Measurements from ENCODE around the gene TUBB. TPM values are rescaled to one million over a fixed set of nuclear protein-coding genes. Genes with fewer than 3 reads are reported as not detected.
"Not testable (repeated sequence)": the region's sequence is repeated elsewhere in the genome, so short reads cannot be mapped to it uniquely, and the experiment has no call there.

TUBB gene
- total RNA-seq, 3 donors from 2014 or later, result 189 to 269 (median 212) TPM

DNA sequence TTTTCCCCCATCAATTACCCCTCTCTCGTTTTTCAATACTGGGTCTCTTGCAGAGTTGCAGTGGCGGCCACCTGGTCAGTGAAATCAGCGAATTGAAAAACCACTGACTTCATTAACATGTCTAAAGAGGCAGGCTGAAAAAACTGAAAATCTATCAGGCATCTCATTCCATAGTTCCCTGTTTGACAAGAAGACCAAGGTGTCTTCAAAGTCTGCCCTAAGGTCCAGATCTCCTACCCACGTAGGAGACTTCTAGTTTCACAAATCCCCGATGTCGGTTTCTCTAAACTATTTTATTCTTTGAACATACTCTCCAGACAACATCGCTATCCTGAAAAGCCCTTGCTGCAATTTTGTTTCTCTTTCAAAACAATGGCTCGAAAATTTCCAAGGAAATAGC is 796 bp upstream of the TUBB start:
- Histone ChIP-seq H3K4me1 (peaks cover 0 to 14% of the 10 kb centered on the region in 2 donors), H3K4me3 (peak overlapping the region; percentile 67 to 94 (median 93)), H3K36me3 (no peaks in the 10 kb centered on the region), H3K27me3 (no peaks in the 10 kb centered on the region), H3K27ac (peak overlapping the region; percentile 69 to 88), H3K9me3 (no peaks in the 10 kb centered on the region)
- intact Hi-C loops (cut with DNase I; ENCODE audit: low total_unique reads), result no loop called here
- TF ChIP-seq POLR2AphosphoS5 (IDR thresholded peaks at IDR 0.05), result no peak
- TF ChIP-seq, protein P1, sequence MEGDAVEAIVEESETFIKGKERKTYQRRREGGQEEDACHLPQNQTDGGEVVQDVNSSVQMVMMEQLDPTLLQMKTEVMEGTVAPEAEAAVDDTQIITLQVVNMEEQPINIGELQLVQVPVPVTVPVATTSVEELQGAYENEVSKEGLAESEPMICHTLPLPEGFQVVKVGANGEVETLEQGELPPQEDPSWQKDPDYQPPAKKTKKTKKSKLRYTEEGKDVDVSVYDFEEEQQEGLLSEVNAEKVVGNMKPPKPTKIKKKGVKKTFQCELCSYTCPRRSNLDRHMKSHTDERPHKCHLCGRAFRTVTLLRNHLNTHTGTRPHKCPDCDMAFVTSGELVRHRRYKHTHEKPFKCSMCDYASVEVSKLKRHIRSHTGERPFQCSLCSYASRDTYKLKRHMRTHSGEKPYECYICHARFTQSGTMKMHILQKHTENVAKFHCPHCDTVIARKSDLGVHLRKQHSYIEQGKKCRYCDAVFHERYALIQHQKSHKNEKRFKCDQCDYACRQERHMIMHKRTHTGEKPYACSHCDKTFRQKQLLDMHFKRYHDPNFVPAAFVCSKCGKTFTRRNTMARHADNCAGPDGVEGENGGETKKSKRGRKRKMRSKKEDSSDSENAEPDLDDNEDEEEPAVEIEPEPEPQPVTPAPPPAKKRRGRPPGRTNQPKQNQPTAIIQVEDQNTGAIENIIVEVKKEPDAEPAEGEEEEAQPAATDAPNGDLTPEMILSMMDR (IDR thresholded peaks at IDR 0.05), result no peak
- TF ChIP-seq POLR2A (IDR thresholded peaks at IDR 0.05), result no peak
- no peak for DNase-seq (ENCODE audit: low spot score in 2 of 2)

DNA sequence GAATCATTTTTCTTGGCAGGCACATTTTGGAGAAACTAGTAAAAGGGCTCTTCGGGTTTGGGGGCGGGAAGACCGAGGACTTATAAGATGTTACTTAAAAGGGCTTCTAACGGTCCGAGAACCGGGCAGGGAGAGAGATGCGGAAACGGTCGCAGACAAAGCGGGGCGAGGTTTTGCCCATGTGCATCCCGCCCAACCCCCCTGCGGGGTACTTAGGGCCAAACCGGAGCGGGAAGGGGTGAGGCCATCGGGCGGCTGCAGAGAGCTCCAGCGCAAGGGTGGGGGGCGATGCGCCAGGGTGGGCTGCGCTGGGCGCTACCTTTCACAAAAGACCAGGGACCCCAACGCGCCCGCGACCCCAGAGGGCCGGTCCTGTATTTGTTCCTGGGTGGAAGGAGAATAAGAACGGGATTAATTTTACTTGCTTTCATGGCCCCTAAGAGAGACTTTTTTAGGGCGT is 616 bp downstream of the TUBB start:
- no peaks in the 10 kb centered on the region for H3K27me3 ChIP-seq
- H3K9me3 ChIP-seq, result no peaks in the 10 kb centered on the region
- peak; percentile 71 to 76 for DNase-seq (ENCODE audit: low spot score in 2 of 2)
- no peaks in the 10 kb centered on the region for H3K36me3 ChIP-seq
- TF ChIP-seq POLR2AphosphoS5 (IDR thresholded peaks at IDR 0.05), result peak in 2 of 3 donors; percentile 8 to 48
- TF ChIP-seq, protein P1 (IDR thresholded peaks at IDR 0.05), result no peak
- peaks cover 3 to 14% of the 10 kb centered on the region in 2 donors for H3K4me1 ChIP-seq
- intact Hi-C loops (cut with DNase I; ENCODE audit: low total_unique reads), result loop anchor here (5.0 kb wide), 1 partner anchor 163 kb away; the partner anchor contains the start of genes GNL1 and PRR3
- peak overlapping the region; percentile 88 to 94 for H3K27ac ChIP-seq
- peak overlapping the region; percentile 67 to 94 (median 93) for H3K4me3 ChIP-seq

DNA sequence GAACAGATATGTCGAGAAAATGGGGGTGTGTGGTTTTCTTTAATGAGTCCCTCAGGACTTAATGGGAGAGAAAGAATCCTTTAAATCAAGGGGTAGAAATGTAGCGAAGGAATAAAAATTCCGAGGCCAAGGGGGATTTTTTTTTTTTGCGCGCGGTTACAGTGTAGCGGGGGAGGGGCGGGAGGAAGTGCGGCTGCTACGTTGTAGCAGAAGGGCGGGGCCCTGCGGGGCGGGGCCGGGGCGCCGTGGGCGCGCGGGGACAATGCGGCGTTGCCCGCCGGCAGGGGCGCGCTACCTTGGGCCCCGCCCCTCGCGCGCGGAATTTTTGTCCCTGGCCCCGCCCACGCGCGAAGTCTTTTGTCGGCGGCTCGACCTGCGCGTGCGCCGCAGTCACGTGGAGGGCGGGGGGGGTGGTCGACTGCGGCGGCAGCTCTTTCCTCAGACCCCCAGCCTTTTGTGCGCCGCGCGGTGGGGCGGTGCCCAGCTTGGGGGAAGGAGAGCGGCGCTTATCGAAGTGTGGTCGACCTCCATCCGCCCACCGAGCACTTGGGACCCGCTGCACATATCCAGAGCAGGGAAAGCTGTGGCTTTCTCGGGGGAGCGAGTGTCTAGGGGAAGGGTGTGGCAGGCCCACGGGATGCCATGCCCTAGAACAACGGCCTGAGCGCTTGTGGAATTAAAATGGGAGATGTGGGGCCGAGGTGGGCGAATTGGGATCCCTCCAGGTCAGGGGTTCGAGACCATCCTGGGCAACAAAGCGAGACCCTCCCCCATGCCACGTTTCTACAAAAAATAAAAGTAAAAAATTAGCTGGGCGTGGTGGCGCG is 1.3 kb downstream of the TUBB start:
- H3K27ac ChIP-seq, result peak overlapping the region; percentile 88 to 94
- H3K36me3 ChIP-seq, result no peaks in the 10 kb centered on the region
- no peaks in the 10 kb centered on the region for H3K9me3 ChIP-seq
- no peaks in the 10 kb centered on the region for H3K27me3 ChIP-seq
- H3K4me3 ChIP-seq, result peak overlapping the region; percentile 67 to 94 (median 93)
- peak; percentile 86 to 92 for DNase-seq (ENCODE audit: low spot score in 2 of 2)
- intact Hi-C loops (cut with DNase I; ENCODE audit: low total_unique reads), result loop anchor here (2.0 to 5.0 kb wide), 2 partner anchors 39 to 164 kb away; partner anchors contain the start of genes GNL1 and PRR3
- TF ChIP-seq POLR2A (IDR thresholded peaks at IDR 0.05) (no peak), POLR2AphosphoS5 (IDR thresholded peaks at IDR 0.05) (peak; percentile 33 to 49 (median 47))
- TF ChIP-seq, protein P1 (IDR thresholded peaks at IDR 0.05), result peak in 1 of 3 donors; percentile 18
- peaks cover 3 to 10% of the 10 kb centered on the region in 2 donors for H3K4me1 ChIP-seq

DNA sequence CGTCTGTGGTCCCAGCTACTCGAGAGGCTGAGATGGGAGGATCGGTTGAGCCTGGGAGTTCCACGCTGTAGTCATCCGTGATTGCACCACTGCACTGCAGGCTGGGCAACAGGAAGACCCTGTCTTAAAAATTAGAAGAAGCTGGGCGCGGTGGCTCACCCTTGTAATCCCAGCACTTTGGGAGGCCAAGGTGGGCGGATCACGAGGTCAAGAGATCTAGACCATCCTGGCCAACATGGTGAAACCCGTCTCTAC is 1.8 kb downstream of the TUBB start:
- intact Hi-C loops (cut with DNase I; ENCODE audit: low total_unique reads), result loop anchor here (2.0 to 5.0 kb wide), 2 partner anchors 39 to 165 kb away; partner anchors contain the start of genes GNL1 and PRR3
- H3K9me3 ChIP-seq; H3K4me1 ChIP-seq; H3K36me3 ChIP-seq; H3K27me3 ChIP-seq; DNase-seq (ENCODE audit: low spot score in 2 of 2): not testable (repeated sequence)
- peak overlapping the region; percentile 88 to 94 for H3K27ac ChIP-seq
- peak overlapping the region; percentile 67 to 94 (median 93) for H3K4me3 ChIP-seq

DNA sequence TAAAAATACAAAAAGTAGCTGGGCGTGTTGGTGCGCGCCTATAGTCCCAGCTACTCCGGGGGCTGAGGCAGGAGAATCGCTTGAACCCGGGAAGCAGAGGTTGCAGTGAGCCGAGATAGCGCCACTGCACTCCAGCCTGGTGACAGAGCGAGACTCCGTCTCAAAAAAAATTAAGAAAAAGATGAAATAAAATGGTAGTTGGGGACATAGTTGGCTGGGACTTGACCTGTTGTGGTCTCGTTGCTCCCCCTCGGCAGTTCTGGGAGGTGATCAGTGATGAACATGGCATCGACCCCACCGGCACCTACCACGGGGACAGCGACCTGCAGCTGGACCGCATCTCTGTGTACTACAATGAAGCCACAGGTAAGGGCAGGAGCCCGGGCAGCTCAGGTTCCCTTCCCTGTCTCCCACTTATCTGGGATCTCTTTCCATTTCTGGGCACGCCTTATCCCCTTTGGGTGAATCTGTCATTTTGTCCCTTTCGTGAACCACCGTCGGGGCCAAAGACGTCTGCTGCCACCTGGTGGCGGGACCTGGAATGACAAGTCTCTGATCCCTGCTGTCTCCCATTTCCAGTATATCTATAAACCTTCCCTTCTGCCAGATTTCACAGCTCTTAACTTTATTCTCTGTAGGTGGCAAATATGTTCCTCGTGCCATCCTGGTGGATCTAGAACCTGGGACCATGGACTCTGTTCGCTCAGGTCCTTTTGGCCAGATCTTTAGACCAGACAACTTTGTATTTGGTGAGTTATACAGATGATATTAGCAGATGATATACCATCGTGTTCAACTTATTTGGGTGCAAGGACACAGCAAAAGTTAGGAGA is 2.3 kb downstream of the TUBB start:
- no peaks in the 10 kb centered on the region for H3K9me3 ChIP-seq
- peak; percentile 76 to 87 (median 78) for TF ChIP-seq POLR2AphosphoS5 (IDR thresholded peaks at IDR 0.05)
- TF ChIP-seq, protein P1 (IDR thresholded peaks at IDR 0.05), result peak; percentile 99 to 100 (median 99)
- TF ChIP-seq POLR2A (IDR thresholded peaks at IDR 0.05), result no peak
- H3K27me3 ChIP-seq, result no peaks in the 10 kb centered on the region
- no peaks in the 10 kb centered on the region for H3K36me3 ChIP-seq
- H3K27ac ChIP-seq, result peak overlapping the region; percentile 88 to 94
- H3K4me3 ChIP-seq, result peak overlapping the region; percentile 67 to 94 (median 93)
- DNase-seq (ENCODE audit: low spot score in 2 of 2), result peak; percentile 83 to 92
- peaks cover 3 to 5% of the 10 kb centered on the region in 2 donors for H3K4me1 ChIP-seq
- intact Hi-C loops (cut with DNase I; ENCODE audit: low total_unique reads), result loop anchor here (2.0 to 5.0 kb wide), 2 partner anchors 40 to 165 kb away; partner anchors contain the start of genes GNL1 and PRR3

DNA sequence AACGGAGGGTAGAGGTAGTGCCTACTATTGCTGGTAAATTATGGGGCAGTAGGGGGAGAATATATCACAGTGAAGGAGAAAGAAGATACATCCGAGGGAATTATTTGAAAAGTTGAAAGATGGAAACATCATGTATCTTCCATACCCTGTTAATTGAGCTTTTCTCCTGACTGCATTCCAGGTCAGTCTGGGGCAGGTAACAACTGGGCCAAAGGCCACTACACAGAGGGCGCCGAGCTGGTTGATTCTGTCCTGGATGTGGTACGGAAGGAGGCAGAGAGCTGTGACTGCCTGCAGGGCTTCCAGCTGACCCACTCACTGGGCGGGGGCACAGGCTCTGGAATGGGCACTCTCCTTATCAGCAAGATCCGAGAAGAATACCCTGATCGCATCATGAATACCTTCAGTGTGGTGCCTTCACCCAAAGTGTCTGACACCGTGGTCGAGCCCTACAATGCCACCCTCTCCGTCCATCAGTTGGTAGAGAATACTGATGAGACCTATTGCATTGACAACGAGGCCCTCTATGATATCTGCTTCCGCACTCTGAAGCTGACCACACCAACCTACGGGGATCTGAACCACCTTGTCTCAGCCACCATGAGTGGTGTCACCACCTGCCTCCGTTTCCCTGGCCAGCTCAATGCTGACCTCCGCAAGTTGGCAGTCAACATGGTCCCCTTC is 3.1 kb downstream of the TUBB start:
- intact Hi-C loops (cut with DNase I; ENCODE audit: low total_unique reads), result loop anchor here (2.0 to 5.0 kb wide), 2 partner anchors 40 to 166 kb away; partner anchors contain the start of genes GNL1 and PRR3
- not testable (repeated sequence) for DNase-seq (ENCODE audit: low spot score in 2 of 2); H3K9me3 ChIP-seq; H3K27me3 ChIP-seq; H3K4me1 ChIP-seq; H3K36me3 ChIP-seq
- peak overlapping the region; percentile 60 to 88 for H3K27ac ChIP-seq
- peak overlapping the region in 1 of 3 donors; percentile 7 for H3K4me3 ChIP-seq
